SK-N-SH (cell line): ENCODE data around the gene P3H3. TPM values are rescaled to one million over a fixed set of nuclear protein-coding genes. Genes with fewer than 3 reads are reported as not detected.

ENCODE experiments used
- CTCF ChIA-PET: fragments of 300-600, 350-600 bp; formaldehyde crosslinking; extraction: SDS; loops from one replicate; lab custom pipeline; 2021; lab: Yijun Ruan, JAX
- POLR2A ChIA-PET: fragments of 350-600 bp; sonication (Branson Sonifier 250); formaldehyde crosslinking; extraction: SDS; loops from one replicate; lab custom pipeline; 2020; ENCODE audit warnings: antibody characterized with exemption, inconsistent platforms; lab: Yijun Ruan, JAX
- DNase-seq: peaks from one replicate; pipeline ENCODE4 v3.0.0; 2012
- H2AFZ ChIP-seq: fragments of 200-600 bp; sonication (generic); 2 replicates; pipeline ENCODE4 v1.8.1; 2016; ENCODE audit warnings: antibody characterized with exemption, mild to moderate bottlenecking, low read depth
- H3F3A ChIP-seq: fragments of 200-600 bp; sonication (generic); replicated peaks from 2 replicates; pipeline ENCODE3; 2016; ENCODE audit warnings: antibody characterized with exemption, mild to moderate bottlenecking; ENCODE audit not compliant: insufficient read depth
- H3K27ac ChIP-seq, 2 experiments: fragments of 200-500 bp in 1 of 2; fragments of 200-600 bp in 1 of 2; sonication (Bioruptor generic) in 1 of 2; sonication (generic), shearing (Covaris generic) in 1 of 2; 2 replicates each; pipeline versions ENCODE4 v1.5.1 to v1.6.1; 2014 to 2016; ENCODE audit warnings: low read depth in 2 of 2, inconsistent platforms in 1 of 2, low read length in 1 of 2, mild to moderate bottlenecking in 1 of 2, mixed read lengths in 1 of 2
- H3K27me3 ChIP-seq: fragments of 200-600 bp; sonication (generic), shearing (Covaris generic); 2 replicates; pipeline ENCODE4 v1.6.1; 2016; ENCODE audit warnings: mixed run types; ENCODE audit not compliant: insufficient read depth
- H3K36me3 ChIP-seq, 2 experiments: fragments of 200-500 bp in 1 of 2; fragments of 200-600 bp in 1 of 2; sonication (Bioruptor generic) in 1 of 2; sonication (generic) in 1 of 2; replicated peaks in 1 of 2; 2 replicates each; pipeline versions ENCODE3 to v1.5.1; 2014 to 2016; ENCODE audit warnings: low read length in 1 of 2, mild to moderate bottlenecking in 1 of 2; ENCODE audit not compliant: insufficient read depth in 2 of 2, control insufficient read depth in 1 of 2
- H3K4me1 ChIP-seq, 2 experiments: fragments of 200-500 bp in 1 of 2; fragments of 200-600 bp in 1 of 2; sonication (Bioruptor generic) in 1 of 2; sonication (generic), shearing (Covaris generic) in 1 of 2; 2 replicates each; pipeline versions ENCODE4 v1.5.1 to v1.6.1; 2014 to 2016; ENCODE audit warnings: low read depth in 1 of 2, low read length in 1 of 2, mixed run types in 1 of 2; ENCODE audit not compliant: insufficient read depth in 2 of 2, control insufficient read depth in 1 of 2
- H3K4me2 ChIP-seq: fragments of 200-600 bp; sonication (generic), shearing (Covaris generic); 2 replicates; pipeline ENCODE4 v1.6.1; 2017; ENCODE audit warnings: mixed run types
- H3K4me3 ChIP-seq, 2 experiments: fragments of 200-500 bp in 1 of 2; fragments of 200-600 bp in 1 of 2; sonication (Bioruptor generic) in 1 of 2; sonication (generic), shearing (Covaris generic) in 1 of 2; 2 replicates each; pipeline versions ENCODE4 v1.5.1 to v1.8.1; 2014 to 2016; ENCODE audit warnings: low read depth in 2 of 2, inconsistent platforms in 1 of 2, low read length in 1 of 2, mild to moderate bottlenecking in 1 of 2, mixed read lengths in 1 of 2, moderate library complexity in 1 of 2
- H3K79me2 ChIP-seq: fragments of 200-600 bp; sonication (generic); 2 replicates; pipeline ENCODE4 v1.8.1; 2017; ENCODE audit warnings: mild to moderate bottlenecking; ENCODE audit not compliant: insufficient read depth
- H3K9ac ChIP-seq: fragments of 200-600 bp; sonication (generic); 2 replicates; pipeline ENCODE4 v1.6.1; 2017; ENCODE audit warnings: mixed run types
- H3K9me2 ChIP-seq: fragments of 200-600 bp; sonication (generic); 2 replicates; pipeline ENCODE4 v1.6.1; 2017; ENCODE audit warnings: mixed run types
- H3K9me3 ChIP-seq: fragments of 200-600 bp; sonication (generic); 2 replicates; pipeline ENCODE4 v1.6.1; 2017; ENCODE audit warnings: mixed run types, mild to moderate bottlenecking, moderate library complexity
- H4K20me1 ChIP-seq: fragments of 200-600 bp; sonication (generic); 2 replicates; pipeline ENCODE4 v1.6.1; 2017; ENCODE audit warnings: mild to moderate bottlenecking, mixed run types; ENCODE audit not compliant: insufficient read depth
- EZH2phosphoT487 ChIP-seq: fragments of 200-600 bp; sonication (generic); IDR thresholded peaks from 2 replicates; pipeline ENCODE4 v1.6.1; 2017; ENCODE audit warnings: low read depth, mixed run types, mild to moderate bottlenecking, antibody characterized with exemption, moderate library complexity, borderline replicate concordance
- FOSL2 ChIP-seq: IDR thresholded peaks from 2 replicates; pipeline ENCODE4 v1.4.0; 2012; ENCODE audit warnings: low read depth, mild to moderate bottlenecking, moderate library complexity, borderline replicate concordance
- FOXJ3 ChIP-seq: sonication (generic); formaldehyde crosslinking; IDR thresholded peaks from 2 replicates; pipeline ENCODE4 v1.5.1; 2020; ENCODE audit warnings: mild to moderate bottlenecking, missing genetic modification reagents
- FOXM1 ChIP-seq: IDR thresholded peaks from 2 replicates; pipeline ENCODE4 v1.4.0; 2012; ENCODE audit warnings: low read depth, mild to moderate bottlenecking
- GABPA ChIP-seq: IDR thresholded peaks from 2 replicates; pipeline ENCODE4 v1.4.0; 2012; ENCODE audit warnings: low read depth, mild to moderate bottlenecking
- GATA2 ChIP-seq: sonication (generic); formaldehyde crosslinking; IDR thresholded peaks from 2 replicates; pipeline ENCODE4 v1.5.0; 2020; ENCODE audit warnings: mild to moderate bottlenecking, missing genetic modification reagents
- MEF2A ChIP-seq: IDR thresholded peaks from 2 replicates; pipeline ENCODE4 v1.4.0; 2012; ENCODE audit warnings: low read depth, borderline replicate concordance
- MXI1 ChIP-seq: IDR thresholded peaks from 2 replicates; pipeline ENCODE4 v1.6.1; 2012; ENCODE audit warnings: mild to moderate bottlenecking, low read depth, low read length, improper control_type of control experiment
- RAD21 ChIP-seq: IDR thresholded peaks from 2 replicates; pipeline ENCODE4 v1.6.1; 2012; ENCODE audit warnings: mild to moderate bottlenecking, low read length
- RCOR1 ChIP-seq: fragments of 150-350 bp; IDR thresholded peaks from 2 replicates; pipeline ENCODE4 v1.6.1; 2017; ENCODE audit warnings: antibody characterized with exemption, low read length
- RFX5 ChIP-seq: IDR thresholded peaks from 2 replicates; pipeline ENCODE4 v1.6.1; 2012; ENCODE audit warnings: mild to moderate bottlenecking, improper control_type of control experiment, low read length
- RXRA ChIP-seq: IDR thresholded peaks from 2 replicates; pipeline ENCODE4 v1.4.0; 2012; ENCODE audit warnings: low read depth, mild to moderate bottlenecking, borderline replicate concordance
- SMC3 ChIP-seq: IDR thresholded peaks from 2 replicates; pipeline ENCODE4 v1.6.1; 2012; ENCODE audit warnings: low read depth, low read length, improper control_type of control experiment
- TAF1 ChIP-seq: IDR thresholded peaks from 2 replicates; pipeline ENCODE4 v1.6.1; 2012; ENCODE audit warnings: low read depth, mild to moderate bottlenecking, low read length, moderate library complexity, borderline replicate concordance
- WGBS: methylation state at CpG from one replicate; pipeline ENCODE4 v1.1.6; 2017; ENCODE audit warnings: low lambda C conversion rate; 5-methylcytosine and 5-hydroxymethylcytosine counted together
- polyA plus RNA-seq, 3 experiments: library from polyadenylated mRNA; depleted of rRNA; stranded (reverse); fragments of >200 nt; gene quantifications; 2 replicates each; pipeline ENCODE4 v1.2.3, GENCODE V29; 2012
- TF ChIP-seq, protein P1 (sequence below): IDR thresholded peaks from 2 replicates; pipeline ENCODE4 v1.4.0; 2012; ENCODE audit warnings: low read depth, borderline replicate concordance
- TF ChIP-seq, protein P2 (sequence below): IDR thresholded peaks from 2 replicates; pipeline ENCODE4 v1.4.0; 2012; ENCODE audit warnings: low read depth, borderline replicate concordance
- TF ChIP-seq, protein P3 (sequence below): IDR thresholded peaks from 2 replicates; pipeline ENCODE4 v1.4.0; 2012; ENCODE audit warnings: low read depth

The P3H3 gene
- polyA plus RNA-seq, 1 of the 3 experiments (the other 2 are of a cell fraction), result 74.6 TPM

GRCh38 chr12:6860942-6861341 is 32.7 kb downstream of the P3H3 start:
- H3F3A ChIP-seq, result peaks cover 4% of the 10 kb centered on the region
- no peak overlapping the region for H3K27ac ChIP-seq
- no peaks in the 10 kb centered on the region for H3K4me1 ChIP-seq
- no peak for TF ChIP-seq GABPA
- no peak for TF ChIP-seq FOSL2
- no peak for TF ChIP-seq MEF2A
- TF ChIP-seq MXI1, result no peak
- no peak for TF ChIP-seq RAD21
- TF ChIP-seq SMC3, result no peak
- TF ChIP-seq, protein P1, sequence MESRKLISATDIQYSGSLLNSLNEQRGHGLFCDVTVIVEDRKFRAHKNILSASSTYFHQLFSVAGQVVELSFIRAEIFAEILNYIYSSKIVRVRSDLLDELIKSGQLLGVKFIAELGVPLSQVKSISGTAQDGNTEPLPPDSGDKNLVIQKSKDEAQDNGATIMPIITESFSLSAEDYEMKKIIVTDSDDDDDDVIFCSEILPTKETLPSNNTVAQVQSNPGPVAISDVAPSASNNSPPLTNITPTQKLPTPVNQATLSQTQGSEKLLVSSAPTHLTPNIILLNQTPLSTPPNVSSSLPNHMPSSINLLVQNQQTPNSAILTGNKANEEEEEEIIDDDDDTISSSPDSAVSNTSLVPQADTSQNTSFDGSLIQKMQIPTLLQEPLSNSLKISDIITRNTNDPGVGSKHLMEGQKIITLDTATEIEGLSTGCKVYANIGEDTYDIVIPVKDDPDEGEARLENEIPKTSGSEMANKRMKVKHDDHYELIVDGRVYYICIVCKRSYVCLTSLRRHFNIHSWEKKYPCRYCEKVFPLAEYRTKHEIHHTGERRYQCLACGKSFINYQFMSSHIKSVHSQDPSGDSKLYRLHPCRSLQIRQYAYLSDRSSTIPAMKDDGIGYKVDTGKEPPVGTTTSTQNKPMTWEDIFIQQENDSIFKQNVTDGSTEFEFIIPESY, result no peak
- TF ChIP-seq FOXJ3 (CRISPR knock-in tag), result no peak
- TF ChIP-seq EZH2phosphoT487, result no peak
- TF ChIP-seq RXRA, result no peak
- TF ChIP-seq, protein P2, sequence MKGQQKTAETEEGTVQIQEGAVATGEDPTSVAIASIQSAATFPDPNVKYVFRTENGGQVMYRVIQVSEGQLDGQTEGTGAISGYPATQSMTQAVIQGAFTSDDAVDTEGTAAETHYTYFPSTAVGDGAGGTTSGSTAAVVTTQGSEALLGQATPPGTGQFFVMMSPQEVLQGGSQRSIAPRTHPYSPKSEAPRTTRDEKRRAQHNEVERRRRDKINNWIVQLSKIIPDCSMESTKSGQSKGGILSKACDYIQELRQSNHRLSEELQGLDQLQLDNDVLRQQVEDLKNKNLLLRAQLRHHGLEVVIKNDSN, result no peak
- no peak for TF ChIP-seq GATA2 (CRISPR knock-in tag)
- TF ChIP-seq RCOR1, result no peak
- no peak for TF ChIP-seq TAF1
- TF ChIP-seq FOXM1, result no peak
- TF ChIP-seq, protein P3, sequence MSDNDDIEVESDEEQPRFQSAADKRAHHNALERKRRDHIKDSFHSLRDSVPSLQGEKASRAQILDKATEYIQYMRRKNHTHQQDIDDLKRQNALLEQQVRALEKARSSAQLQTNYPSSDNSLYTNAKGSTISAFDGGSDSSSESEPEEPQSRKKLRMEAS, result no peak
- no peak for TF ChIP-seq RFX5
- no peak overlapping the region for H3K4me3 ChIP-seq
- H3K9me2 ChIP-seq, result no peaks in the 10 kb centered on the region
- no peak overlapping the region for H3K9ac ChIP-seq
- no peak overlapping the region for H2AFZ ChIP-seq
- peaks cover 40 to 81% of the 10 kb centered on the region in 2 experiments for H3K36me3 ChIP-seq
- ChIA-PET CTCF (interaction anchor here (1.0 to 2.4 kb wide), 5 partner anchors 8 to 31 kb away, joined by 3 to 13 read pairs (median 8); partner anchors contain the start of gene SPSB2), POLR2A (no interaction called here)
- no peaks in the 10 kb centered on the region for H3K27me3 ChIP-seq
- 96% methylated on average over 5 of the region's 7 CpGs for WGBS
- 0 out of 2 replicates have a peak, but pooled peaks cover under 1% of the 10 kb centered on the region for H3K79me2 ChIP-seq
- DNase-seq, result no peak
- H3K4me2 ChIP-seq, result no peak overlapping the region
- H3K9me3 ChIP-seq, result no peaks in the 10 kb centered on the region
- no peaks in the 10 kb centered on the region for H4K20me1 ChIP-seq
